Anterior cingulate cortex (tissue), 58 donors: ENCODE results near the gene PNISR.
"Not testable (repeated sequence)": the region's sequence is repeated elsewhere in the genome, so short reads cannot be mapped to it uniquely, and the experiment has no call there.

ENCODE experiments used
- DNase-seq, 58 donors: peaks; one replicate each; lab custom pipeline; 2025; lab: John Stamatoyannopoulos, UW

Gene PNISR, protein sequence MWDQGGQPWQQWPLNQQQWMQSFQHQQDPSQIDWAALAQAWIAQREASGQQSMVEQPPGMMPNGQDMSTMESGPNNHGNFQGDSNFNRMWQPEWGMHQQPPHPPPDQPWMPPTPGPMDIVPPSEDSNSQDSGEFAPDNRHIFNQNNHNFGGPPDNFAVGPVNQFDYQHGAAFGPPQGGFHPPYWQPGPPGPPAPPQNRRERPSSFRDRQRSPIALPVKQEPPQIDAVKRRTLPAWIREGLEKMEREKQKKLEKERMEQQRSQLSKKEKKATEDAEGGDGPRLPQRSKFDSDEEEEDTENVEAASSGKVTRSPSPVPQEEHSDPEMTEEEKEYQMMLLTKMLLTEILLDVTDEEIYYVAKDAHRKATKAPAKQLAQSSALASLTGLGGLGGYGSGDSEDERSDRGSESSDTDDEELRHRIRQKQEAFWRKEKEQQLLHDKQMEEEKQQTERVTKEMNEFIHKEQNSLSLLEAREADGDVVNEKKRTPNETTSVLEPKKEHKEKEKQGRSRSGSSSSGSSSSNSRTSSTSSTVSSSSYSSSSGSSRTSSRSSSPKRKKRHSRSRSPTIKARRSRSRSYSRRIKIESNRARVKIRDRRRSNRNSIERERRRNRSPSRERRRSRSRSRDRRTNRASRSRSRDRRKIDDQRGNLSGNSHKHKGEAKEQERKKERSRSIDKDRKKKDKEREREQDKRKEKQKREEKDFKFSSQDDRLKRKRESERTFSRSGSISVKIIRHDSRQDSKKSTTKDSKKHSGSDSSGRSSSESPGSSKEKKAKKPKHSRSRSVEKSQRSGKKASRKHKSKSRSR

DNA sequence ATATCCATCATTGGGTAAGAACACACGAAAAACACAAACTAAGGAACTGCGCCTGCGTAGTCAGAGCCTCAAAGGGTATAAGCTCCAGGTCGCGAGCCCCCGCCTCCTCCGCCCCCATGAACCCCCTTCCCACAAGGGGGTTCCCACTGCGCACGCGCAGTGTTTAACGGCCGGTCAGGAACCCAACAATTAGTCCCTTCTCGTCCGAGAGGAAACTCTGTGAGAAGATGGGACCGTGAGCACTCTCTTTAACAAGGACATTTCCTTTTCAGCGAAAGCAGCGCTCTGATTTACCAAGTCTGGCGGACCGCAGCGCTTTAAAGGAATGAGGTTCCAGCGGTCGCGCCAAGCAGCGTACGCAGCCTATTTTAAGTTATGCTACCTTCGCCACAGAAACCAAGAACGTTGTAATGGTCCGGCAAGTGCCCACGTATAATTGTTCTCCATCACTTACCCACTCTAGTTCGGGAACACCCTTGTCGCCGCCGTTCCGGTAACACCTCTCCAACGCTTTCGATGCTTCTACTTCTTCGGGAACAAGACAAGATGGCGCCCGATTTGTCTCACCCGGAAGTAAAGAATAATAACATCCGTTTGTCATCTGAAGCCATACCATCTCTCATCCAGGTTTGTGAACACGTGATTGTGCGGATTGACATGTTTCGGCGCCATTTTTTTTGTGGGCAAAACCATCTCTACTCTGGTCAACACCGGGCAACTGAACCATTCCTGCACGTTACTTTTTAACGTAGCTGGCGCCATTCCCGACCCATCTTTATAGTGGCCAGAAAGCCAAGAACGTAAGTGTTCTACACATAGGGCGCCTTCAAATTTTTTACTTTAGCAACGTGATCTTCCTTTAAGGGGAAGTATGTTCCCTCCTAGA lies at the start of gene PNISR:
PNISR (minus strand) TSS at position 548 of the 886 bp plus-strand sequence. CDS start 10,649 bp downstream, outside the sequence.
- DNase-seq: peak; percentile 58 to 98 (median 90)

DNA sequence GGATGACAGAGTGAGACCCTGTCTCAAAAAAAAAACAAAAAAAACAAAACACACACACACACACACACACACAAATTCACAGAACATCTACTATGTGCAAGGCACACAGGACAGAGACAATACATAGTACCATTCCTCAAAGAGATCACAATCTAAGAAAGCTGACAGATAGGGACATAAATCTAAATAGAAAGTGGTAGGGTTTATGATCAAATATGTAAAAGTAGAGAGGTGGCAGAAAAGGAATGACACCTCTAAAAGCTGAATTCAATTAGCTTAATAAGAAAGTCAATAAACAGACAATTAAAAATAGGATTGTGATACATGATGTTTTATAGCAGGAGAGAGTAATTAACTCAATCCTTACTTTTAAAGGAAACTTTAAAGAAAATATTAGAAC lies 48.6 kb upstream of the PNISR start:
- no peak for DNase-seq

DNA sequence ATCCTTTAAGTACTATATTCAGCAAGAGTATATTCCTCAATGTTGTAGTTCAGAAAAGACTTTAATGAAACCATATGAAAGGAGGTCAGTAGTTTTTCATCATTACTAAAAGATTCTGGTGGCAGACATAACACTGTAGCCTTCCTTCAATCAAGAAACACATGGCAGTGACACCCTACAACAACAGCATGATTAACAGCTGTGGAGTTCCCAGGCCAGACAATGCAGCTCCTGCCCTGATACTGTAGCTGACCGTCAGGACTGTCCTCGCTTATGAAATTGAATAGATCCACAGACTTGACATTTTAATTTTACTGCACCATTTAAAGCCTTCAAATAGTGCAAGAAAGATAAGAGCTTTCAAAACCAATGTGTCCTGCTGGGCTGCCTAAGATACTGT lies 46.5 kb upstream of the PNISR start:
- no peak for DNase-seq

DNA sequence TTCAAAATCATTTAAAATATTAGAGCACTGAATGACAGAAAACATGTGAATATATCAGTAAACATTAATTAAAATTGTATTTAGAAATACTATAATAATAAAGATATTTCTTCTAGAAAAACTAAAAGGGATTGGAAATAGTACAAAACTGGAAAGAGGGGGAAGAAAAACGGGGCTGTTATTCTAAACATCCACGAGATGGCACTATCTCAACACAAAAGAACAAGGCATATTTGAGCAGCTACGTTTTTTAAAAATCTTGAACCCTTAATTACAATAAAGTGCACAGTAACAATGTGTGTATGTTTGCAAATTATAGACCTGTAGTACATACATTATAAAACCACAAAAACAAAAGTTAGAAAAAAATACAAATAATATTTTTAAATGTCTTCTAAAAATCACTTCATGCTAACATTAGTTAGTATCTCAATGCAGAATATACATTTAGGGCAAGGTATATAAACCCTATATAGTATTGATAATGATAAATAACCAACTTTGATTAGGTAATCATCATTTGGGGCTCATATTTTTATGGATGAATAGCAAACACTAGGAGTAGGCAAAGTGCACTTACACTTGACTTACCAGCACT lies 42.5 kb upstream of the PNISR start:
- no peak for DNase-seq

DNA sequence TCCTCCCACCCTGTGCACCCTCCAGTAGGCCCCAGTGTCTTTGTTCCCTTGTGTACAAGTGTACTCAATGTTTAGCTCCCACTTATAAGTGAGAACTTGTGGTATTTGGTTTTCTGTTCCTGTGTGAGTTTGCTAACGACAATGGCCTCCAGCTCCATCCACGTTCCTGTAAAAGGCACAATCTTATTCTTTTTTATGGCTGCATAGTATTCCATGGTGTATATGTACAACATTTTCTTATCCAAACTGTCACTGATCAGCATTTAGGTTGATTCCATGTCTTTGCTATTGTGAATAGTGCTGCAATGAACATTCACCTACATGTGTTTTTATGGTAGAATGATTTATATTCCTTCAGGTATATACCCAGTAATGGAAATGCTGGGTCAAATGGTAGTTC lies 34.0 kb upstream of the PNISR start:
- not testable (repeated sequence) for DNase-seq

DNA sequence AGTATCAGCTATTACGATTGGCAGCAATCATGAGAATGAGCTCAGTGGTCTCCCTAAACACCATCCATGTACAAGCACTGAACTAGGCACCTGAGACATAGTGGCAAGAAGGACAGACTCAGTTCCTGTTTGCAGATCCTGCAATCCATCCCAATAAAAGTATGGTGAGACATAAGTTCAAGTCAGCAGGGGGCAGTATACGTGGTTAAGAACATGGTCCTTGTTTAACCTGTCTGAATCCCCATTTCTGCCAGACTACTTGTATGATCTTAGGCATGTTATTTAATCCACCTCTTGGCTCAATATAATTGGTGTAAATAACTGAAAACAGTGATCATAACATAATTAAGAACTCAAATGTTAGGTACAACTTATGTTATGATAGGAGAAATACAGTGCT lies 33.2 kb upstream of the PNISR start:
- no peak for DNase-seq

DNA sequence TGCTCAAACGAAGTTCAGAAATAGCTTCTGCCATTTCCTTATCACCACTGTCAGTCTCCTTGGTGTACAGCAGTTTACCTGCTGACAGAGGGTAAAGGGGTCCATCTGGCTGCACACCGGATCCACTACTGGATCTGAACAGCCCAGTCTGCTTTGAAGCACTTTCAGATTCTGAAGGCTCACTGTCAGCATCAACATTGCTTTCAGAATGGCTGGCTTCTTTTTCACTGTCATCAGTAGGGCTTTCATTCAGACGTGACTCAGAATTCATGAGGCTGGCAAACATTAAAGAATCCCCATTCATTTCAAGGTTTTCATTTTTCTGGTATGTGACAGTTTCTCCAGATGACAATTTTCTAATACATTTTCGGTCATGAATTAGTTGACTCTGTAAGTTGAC lies 21.0 kb upstream of the PNISR start:
- peak in 3 of 58 donors; percentile 2 to 16 (median 9) for DNase-seq

DNA sequence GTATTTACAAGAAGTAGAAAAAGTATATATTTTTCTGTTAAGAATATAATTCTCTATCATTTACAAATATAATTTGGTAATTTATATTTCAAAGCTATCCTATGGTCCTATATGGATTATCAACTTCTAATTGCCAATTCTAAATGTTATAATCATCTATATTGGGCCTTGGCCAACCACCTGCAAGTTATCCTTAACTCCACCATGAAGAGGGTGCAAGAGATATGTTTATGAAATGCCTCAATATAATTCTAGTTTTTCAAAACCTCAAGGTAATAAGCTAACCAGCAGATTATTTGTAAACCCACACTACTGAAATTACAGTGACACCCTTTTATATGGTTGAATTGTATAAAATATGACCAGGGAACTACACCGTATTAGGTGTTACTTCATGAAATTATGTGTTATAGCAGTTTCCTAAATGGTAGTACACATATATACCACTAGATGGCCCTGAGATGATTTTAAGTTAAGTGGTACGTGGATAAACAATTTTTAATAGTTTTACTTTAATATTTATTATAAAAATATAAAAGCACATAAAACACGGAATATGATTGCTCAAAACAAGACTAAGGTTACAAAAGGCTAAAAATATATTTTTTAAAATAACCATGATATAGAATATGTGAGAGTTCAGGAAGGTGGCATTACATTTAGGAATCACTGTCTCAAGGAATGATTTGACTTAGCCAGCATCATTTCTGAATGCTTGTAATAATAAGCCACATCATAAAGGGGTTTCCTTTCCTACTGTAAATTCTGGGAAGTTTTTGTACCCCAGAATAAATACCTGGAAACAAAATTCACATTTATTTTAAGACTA lies 9.8 kb upstream of the PNISR start:
- DNase-seq: no peak

DNA sequence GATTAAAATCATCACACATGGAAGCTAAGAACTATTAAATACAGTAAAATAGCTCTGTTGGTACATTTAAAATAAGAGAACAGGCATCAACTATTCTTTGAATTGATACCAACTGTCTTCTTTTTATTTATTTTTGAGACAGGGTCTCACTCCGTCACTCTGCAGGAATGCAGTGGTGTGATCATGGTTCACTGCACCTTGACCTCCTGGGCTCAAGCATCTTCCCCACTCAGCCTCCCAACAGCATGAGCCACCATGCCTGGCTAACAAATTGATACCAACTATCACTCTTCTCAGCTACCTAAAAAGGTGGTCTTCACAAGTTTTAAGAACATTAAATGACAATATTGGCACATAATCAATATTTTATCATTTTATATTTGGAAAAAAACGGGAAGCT lies 7.8 kb upstream of the PNISR start:
- DNase-seq: no peak

DNA sequence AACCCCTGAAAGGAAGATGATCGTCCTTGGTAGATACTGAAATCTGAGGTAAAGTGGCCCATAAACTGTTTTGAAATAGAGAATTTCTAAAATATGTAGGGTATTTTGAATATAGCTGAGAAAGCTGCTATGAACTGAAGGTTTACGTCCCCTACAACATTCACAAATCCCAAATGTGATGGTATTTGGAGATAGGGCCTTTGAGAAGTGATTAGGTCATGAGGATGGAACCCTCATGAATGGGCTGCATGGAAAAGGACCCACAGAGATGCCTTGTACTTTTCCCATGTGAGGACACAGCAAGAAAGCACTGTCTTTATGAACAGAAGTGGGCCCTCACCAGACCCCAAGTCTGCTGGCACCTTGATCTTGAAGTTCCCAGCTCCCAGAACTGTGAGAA lies 6.8 kb upstream of the PNISR start:
- DNase-seq: no peak

DNA sequence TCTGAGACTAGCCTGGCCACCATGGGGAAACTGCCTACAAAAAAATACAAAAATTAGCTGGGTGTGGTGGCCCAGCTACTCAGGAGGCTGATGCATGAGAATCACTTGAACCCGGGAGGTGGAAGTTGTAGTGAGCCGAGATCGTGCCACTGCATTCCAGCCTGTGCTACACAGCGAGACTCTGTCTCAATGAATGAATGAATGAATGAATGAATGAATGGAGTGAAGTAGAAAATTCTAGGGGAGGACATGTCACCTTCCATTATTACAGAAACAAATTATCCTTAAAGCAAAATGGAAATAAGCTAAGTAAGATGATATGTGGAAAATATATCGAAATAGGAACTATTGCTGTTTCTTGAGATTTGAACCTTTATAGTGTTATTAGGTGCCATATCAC lies 2.9 kb upstream of the PNISR start:
- no peak for DNase-seq

DNA sequence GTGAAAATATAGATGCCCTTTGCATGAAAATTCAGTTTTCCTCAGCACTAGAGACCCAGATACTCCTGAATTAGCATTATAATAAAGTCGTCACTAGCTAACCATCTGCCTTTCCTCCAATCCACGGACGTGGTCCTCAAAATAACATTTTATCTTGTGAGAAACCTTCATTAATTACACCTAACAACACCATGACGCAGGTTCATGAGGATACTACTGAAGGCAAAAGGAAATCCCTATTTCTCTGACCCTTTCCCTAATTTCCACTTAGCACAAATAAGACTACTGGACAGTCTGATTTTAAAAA lies 1.3 kb upstream of the PNISR start:
- DNase-seq: no peak

DNA sequence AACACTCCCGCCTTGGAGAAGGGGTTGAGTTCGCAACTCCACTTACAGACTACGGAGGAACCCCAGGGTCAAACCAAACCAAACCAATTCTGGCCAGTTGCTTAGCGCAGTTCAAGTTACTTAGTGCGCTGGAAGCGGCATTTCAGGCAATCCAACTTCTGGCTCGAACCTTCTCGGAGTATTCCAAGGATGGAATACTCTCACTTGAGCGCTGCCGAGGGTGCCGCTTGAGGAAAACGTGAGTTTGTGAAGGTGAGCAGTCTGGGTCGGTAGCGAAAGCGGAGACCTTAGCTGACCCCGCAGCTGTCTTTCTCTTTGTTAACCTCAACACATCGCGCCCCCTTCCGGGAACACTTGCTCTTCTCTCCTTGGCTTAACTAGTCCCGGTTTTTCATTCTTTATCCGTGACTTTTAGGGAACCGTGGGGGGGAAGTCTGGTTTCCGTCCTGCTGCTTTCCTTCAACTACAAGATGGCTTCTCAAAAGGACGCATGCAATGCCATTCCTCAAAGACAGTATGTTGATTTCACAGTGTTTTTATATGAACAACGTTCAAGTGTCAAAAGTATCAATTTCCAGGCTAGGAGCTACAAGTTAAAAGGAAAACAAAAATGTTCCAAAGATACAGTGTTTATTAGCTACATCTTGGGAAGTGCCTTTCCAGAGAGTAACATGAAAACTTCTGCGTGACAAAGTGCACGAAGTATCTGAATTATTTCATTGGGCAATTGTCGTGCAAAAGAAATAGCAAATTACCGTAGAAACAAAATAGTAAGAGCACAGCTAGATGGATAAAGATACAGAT lies 741 bp upstream of the PNISR start:
- DNase-seq: peak in 56 of 58 donors; percentile 41 to 96 (median 84)

DNA sequence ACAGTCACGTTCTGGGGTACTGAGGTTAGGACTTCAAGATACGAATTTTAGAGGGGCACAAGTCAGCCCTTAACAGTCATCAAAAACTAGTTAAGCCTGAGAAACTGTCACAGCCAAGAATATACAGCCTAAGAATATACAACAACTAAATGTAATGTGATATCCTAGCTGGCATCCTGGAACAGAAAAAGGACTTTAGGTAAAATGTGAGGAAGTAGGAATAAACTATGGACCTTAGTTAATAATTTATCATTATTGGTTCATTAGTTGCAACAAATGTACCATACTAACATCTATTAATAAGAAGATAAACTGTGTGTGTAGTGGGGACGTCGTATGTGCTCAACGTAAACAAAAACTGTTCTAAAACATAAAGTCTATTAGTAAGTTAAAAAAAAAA lies 1.1 kb downstream of the PNISR start:
- DNase-seq: no peak

DNA sequence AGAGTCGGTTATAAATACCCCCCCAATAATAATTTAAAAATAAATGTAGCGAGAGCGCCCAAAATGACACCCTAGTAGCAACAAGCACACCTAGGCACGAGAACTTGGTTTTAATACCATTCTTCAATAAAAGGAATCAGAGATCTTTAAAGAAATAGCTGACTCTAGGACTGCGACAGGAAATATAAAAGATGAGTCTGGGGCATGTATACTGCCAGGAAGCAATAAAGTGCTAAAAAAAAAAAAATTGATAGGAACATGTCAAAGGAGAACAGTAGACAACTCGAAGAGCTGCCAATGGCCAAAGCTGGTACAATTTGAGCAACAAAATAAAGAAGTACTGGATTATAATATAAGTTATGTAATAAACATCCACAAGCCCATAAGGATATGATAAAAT lies 2.2 kb downstream of the PNISR start:
- DNase-seq: no peak

DNA sequence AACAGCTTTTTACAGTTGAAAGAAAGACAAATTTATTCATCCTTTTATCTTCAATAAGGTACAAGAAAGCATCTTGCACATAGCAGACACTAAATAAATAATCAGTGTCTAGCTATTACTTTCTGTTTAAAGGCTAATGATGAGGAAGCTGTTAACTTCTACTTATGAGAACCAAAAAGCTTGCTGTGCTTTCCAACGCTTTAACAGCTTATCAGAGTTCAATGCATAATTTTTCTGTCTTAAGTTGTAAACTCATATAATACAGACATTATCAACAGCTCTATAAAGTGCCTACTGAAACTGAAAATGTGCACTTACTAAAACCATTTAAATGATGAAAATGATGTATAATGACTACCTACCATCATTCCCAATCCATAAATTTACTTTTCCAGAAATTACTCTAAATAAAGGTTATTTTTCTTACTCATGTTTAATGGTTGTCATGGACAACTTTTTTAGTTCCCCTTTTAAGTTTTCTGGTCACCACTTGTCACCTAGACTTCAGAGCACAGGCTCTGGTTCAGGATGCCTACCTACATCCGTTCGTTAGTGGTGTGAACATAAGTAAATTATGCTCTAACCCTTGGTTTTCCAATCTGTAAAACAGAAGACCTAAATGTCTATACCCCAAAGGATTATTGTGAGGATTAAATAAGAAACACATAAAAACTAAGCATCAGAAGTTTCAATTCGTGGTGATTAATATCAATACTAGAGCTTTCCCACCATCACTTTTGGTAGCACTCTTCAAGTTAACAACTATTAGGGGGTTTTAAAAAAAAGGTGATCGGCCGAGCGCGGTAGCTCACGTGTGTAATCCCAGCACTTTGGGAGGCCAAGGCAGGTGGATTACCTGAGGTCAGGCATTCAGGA lies 8.0 kb downstream of the PNISR start:
- no peak for DNase-seq

DNA sequence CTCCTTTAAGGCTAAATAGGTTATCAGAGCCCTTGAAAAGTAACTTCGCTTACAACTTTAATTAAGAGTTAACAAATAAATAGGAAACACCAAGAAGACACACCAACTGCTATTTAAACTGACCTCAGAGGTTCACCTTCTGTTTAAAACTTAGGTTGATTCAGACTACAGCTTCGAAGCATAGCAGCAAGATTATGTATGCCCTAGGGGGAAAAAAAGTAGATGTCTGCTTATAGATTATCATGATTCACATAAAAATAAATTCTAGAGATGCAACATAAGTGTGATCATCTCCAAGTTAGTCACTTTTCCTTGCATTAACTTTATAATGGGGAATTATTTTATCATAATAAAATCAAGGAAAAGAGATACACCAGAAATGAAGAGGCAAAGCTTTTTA lies 8.9 kb downstream of the PNISR start:
- DNase-seq: no peak

DNA sequence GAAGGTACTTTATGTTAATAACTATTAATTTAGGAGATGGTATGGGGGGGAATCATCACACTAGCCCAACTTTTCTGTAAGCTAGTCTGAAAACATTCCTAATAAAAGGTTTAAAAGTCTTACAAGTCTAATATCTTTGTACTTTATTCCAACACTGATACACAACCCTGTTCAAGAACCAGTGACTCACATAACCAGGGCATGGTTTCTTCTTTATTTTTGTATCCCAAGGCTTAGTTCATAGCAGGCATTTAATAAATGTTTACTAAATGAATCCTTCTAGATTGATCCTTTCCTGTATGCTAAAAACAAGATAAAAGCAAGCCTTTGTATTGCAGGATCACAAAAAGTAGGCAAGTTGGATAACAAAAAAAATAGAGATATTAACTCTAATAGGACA lies 9.7 kb downstream of the PNISR start:
- DNase-seq: no peak
